ENCODE data around the gene LYPD6B. TPM values are rescaled to one million over a fixed set of nuclear protein-coding genes. Genes with fewer than 3 reads are reported as not detected.

The LYPD6B gene
- total and polyA plus RNA-seq, 2 donors: 5.3 to 15.2 TPM

DNA sequence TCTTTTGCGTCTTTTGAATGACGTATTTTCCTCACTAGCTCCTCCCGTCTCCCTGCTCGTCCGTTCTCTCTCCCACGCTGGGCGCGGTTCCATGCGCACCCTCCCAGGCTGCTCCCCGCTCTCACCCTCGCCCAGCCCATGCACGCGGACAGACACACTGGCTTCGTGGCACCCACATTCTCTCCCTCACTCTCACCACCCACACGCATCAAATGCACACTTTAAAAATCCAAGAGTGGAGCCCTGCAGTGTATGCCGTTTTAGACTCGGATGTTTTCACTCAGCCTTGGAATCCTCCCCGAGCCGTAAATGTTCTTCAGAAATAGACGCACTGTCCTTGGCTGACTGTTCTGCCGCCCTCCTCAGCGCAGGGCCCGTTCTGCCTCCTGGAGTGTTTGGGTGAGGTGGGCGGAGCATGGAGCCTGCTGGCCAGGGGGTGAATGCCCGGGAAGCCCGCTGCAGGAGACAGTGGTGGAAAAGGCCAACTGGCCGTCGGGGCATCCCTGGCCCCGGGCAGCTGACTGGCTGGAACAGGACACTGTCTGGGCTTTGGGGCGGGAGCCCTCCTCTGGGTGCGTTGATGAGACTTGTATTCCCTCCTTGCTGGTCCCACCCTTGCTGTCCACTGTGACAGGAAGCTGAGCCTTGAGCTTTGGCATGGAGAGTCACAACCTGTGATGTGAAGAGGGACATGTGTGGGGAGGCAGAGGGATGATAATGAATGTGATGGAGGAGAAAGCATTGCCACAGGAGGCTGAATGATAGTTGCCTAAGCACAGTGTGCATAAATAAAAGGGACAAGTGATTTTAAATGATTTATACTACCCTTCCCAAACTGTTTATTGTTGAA lies 35.4 kb upstream of the LYPD6B start:
- Histone ChIP-seq H3K4me3 (ENCODE audit: low read depth, low read length) (no peak overlapping the region), H3K27ac (ENCODE audit: low read depth) (no peak overlapping the region), H3K4me1 (ENCODE audit: insufficient read depth) (peaks cover 2% of the 10 kb centered on the region), H3K36me3 (ENCODE audit: insufficient read depth) (no peaks in the 10 kb centered on the region)
- no peak for DNase-seq (ENCODE audit: extremely low spot score)
- 95% methylated on average over 31 of the region's 31 CpGs for WGBS

DNA sequence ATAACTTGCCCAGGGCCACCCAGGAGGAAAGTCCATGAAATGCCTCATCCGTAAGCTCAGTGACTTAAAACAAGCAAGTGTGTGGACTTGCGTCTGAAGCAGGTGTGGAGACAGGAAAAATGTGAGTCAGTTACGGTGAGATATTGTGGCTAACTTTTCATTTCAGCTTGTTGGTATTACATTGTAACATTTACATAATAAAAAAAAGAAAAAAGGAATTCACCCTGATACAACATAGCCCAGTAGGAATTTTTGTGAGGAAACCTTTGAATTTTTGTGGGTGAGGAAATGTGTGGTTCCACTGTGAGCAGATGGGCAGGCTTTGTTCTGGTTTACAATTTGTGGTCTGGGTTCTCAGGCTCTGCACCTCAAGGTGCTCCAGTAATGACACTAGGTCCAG lies 33.7 kb upstream of the LYPD6B start:
- Histone ChIP-seq H3K4me1 (ENCODE audit: insufficient read depth) (no peaks in the 10 kb centered on the region), H3K27ac (ENCODE audit: low read depth) (no peak overlapping the region), H3K4me3 (ENCODE audit: low read depth, low read length) (no peak overlapping the region), H3K36me3 (ENCODE audit: insufficient read depth) (no peaks in the 10 kb centered on the region)
- WGBS: 80% methylated on average over 3 of the region's 3 CpGs
- no peak for DNase-seq (ENCODE audit: extremely low spot score)

DNA sequence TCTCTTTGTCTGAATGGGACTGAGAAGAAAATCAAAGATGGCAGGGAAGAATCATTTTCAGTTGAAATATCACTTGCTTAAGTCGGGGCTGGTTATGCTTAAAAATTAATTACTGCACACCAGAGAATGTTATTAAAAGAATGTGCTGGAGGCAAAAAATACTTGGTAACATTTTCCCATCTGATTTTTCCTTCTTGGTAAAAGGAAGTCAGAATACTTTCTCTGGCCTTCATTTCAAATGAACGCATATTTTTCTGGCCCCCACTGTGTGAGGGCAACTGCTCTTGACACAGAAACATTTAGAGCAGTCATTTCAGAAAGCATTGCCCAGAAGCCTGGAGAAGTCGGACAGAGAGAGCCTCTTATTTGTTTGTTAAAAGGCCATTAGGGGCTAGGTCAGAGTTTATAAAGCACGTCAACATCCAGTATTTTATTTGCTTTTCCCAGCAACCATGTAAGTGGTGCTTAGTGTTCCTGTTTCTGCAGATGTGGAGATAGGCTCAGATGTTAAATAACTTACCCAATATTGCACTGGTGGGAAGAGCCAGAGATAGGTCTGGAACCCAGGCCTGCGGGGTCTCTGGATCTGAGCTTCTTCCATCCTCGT lies 32.9 kb upstream of the LYPD6B start:
- WGBS: 72% methylated on average over 6 of the region's 6 CpGs
- H3K4me3 ChIP-seq (ENCODE audit: low read depth, low read length): no peak overlapping the region

DNA sequence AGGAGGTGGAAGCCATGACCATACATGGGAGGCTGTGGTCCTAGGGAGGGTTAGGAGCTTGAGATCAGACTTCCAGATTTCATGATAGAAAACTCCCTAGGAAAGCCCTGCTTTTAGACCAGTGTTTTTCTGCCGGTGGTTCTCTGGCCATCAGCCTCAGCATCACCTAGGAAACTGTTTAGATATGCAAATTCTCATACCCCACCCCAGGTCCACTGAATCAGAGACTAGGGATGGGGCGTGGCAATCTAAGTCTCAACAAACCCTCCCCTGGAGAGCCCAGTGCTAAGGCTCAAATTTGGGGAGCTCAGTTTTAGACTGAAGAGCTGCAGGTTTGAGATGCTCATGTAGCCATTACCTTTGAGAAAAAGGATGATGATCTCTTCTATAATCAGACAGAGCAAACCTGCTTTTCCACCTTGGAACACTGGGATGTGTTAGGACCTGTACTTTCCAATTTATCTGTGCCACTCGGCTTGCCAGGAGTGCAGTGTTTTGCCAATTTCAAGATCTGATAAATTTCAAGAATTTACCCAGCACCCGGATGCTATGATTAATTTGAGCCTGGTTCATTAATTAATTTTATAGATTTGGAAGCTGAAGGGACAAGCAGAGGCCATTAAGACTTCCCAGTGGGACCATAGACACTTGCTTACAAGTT lies 31.5 kb upstream of the LYPD6B start:
- Histone ChIP-seq H3K36me3 (ENCODE audit: insufficient read depth) (no peaks in the 10 kb centered on the region), H3K27ac (ENCODE audit: low read depth) (no peak overlapping the region), H3K4me3 (ENCODE audit: low read depth, low read length) (no peak overlapping the region), H3K4me1 (ENCODE audit: insufficient read depth) (no peaks in the 10 kb centered on the region)
- 83% methylated on average over 4 of the region's 4 CpGs for WGBS
- DNase-seq (ENCODE audit: extremely low spot score): no peak

More for the DNA sequence above, 32.9 kb upstream of the LYPD6B start:
- no peaks in the 10 kb centered on the region for H3K4me1 ChIP-seq (ENCODE audit: insufficient read depth)
- no peaks in the 10 kb centered on the region for H3K36me3 ChIP-seq (ENCODE audit: insufficient read depth)
- no peak for DNase-seq (ENCODE audit: extremely low spot score)
- no peak overlapping the region for H3K27ac ChIP-seq (ENCODE audit: low read depth)

DNA sequence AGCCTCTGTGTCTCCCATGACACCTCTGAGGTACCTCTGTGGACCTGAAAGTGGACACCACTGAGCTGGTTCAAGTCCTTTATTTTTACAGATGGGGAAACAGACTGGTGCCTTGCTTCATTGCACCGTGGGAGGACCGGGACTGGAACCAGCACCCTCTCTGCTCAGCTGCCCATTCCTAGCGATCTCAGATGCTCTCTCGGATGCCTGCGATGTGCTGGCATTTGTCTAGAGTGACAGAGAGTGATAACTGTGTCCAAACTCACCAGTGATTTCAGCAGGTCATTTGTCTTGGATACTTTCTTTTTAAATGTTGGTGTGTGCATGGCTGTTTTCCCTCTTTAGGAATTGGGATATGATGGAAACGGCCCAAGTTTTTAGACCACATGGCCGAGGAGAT lies 30.1 kb upstream of the LYPD6B start:
- WGBS: 82% methylated on average over 7 of the region's 7 CpGs
- H3K4me1 ChIP-seq (ENCODE audit: insufficient read depth): no peaks in the 10 kb centered on the region
- DNase-seq (ENCODE audit: extremely low spot score): no peak

DNA sequence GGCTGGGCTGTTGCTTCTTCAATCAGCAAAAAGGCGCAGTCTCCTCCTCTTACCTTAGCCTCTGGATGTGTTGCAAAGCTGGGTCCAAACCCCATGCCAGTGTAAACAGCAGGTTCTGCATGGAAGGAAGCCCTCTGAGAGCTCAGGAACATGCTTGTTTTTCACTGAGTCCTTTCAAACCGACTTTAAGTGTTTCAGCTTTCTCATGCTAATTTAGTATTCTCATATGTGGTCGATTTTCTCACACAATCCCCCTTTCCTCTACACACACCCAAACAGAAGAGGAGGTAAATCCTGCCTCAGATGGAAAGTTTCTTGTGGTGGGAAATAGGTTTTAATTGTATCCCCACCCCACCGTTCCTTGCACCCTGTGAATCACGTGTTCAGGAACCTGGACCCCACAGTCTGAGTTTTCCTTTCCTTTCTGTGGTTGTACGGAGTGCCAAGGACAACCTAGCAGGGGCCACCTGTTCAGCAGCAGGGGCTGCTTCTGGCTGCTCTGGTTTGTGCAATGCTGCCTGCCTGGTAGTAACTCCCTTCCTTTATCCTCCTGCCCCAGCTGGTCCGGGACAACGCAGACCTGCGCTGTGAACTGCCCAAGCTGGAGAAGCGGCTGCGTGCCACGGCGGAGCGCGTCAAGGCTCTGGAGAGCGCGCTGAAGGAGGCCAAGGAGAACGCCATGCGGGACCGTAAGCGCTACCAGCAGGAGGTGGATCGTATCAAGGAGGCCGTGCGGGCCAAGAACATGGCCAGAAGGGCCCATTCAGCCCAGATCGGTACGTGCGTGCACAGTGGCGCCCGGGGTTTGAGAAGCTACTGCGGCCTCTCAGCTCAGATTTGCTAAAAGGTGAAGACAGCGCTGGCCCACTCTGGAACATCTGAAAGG lies 28.7 kb upstream of the LYPD6B start:
- DNase-seq (ENCODE audit: extremely low spot score): no peak
- Histone ChIP-seq H3K36me3 (ENCODE audit: insufficient read depth) (no peaks in the 10 kb centered on the region), H3K4me1 (ENCODE audit: insufficient read depth) (no peaks in the 10 kb centered on the region), H3K27ac (ENCODE audit: low read depth) (no peak overlapping the region), H3K4me3 (ENCODE audit: low read depth, low read length) (no peak overlapping the region)
- WGBS: 94% methylated on average over 31 of the region's 31 CpGs

More for the DNA sequence above, 30.1 kb upstream of the LYPD6B start:
- H3K27ac ChIP-seq (ENCODE audit: low read depth): no peak overlapping the region
- no peak overlapping the region for H3K4me3 ChIP-seq (ENCODE audit: low read depth, low read length)
- no peaks in the 10 kb centered on the region for H3K36me3 ChIP-seq (ENCODE audit: insufficient read depth)

DNA sequence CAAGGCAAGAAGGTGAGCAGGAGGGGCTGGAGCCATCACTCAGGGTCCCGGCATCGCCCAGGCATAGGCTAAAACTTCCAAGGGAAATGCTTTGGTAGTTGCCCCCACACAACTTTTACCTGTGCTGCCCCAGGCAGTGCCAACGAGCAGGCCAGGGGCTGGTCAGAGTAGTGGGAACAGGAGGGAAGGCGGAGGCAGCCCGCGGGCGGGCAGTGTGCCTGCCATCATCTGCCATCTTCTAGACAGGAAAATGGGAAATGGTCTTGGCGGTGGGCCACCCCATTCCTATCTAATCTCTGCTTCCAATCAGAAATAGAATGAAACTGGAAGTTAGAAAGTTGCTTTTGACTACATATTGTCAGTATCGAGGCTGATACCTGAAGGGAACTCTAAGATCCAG lies 26.0 kb upstream of the LYPD6B start:
- DNase-seq (ENCODE audit: extremely low spot score): no peak
- H3K4me3 ChIP-seq (ENCODE audit: low read depth, low read length): no peak overlapping the region
- H3K27ac ChIP-seq (ENCODE audit: low read depth): no peak overlapping the region
- H3K4me1 ChIP-seq (ENCODE audit: insufficient read depth): no peaks in the 10 kb centered on the region
- H3K36me3 ChIP-seq (ENCODE audit: insufficient read depth): no peaks in the 10 kb centered on the region
- 93% methylated on average over 9 of the region's 9 CpGs for WGBS

DNA sequence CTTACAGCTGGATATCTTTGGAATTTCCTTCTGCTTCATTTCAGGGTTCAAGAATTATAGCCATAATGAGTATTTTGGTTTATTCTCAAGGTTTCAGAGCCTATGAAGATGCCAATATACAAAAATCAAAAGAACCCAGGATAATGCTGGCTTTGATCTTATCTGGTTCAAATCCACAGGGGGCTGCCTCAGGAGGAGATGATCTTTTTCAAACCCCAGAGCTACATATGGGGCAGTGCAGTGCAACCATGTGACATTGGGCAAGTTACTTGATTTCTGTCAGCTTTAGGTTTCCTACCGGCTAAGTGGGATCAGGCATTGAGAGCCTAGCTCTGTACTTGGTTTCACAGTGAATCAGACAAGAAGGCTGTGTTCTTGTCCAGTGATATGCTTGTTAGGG lies 23.0 kb upstream of the LYPD6B start:
- H3K36me3 ChIP-seq (ENCODE audit: insufficient read depth): no peaks in the 10 kb centered on the region
- no peak for DNase-seq (ENCODE audit: extremely low spot score)
- H3K4me3 ChIP-seq (ENCODE audit: low read depth, low read length): no peak overlapping the region
- 78% methylated on average over 1 of the region's 1 CpG for WGBS
- no peak overlapping the region for H3K27ac ChIP-seq (ENCODE audit: low read depth)
- H3K4me1 ChIP-seq (ENCODE audit: insufficient read depth): no peaks in the 10 kb centered on the region

DNA sequence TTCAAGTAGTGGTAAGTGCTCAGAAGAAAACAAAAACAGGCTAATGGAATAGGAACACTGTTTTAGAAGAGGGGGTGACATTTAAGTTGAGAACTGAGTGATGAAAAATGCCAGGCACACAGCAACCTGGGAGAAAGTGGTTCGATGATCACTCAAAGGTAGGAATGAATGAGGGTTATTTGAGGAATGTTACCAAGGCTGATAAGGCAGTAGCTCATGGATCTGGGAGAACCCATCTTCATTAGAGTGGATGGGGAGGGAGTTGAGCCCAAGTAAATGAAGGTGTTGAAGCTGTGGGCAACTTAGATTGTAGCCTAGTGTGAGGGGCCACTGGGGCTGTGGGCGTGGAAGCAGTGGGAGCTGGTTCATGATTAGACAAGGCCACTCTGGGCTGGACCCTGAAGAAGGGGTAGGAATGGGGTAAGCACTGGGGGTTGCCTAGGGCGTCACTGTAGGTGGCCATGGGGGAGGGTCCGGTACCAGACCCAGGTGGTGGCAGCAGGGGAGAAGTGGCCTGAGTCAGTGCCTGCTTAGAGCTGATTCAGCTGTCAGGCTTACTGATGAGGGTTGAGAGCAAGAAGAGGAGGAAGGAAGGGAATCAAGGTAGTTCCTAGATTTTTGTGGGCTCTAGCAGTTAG lies 22.5 kb upstream of the LYPD6B start:
- 93% methylated on average over 4 of the region's 4 CpGs for WGBS
- DNase-seq (ENCODE audit: extremely low spot score): no peak
- no peak overlapping the region for H3K27ac ChIP-seq (ENCODE audit: low read depth)
- H3K36me3 ChIP-seq (ENCODE audit: insufficient read depth): no peaks in the 10 kb centered on the region
- H3K4me1 ChIP-seq (ENCODE audit: insufficient read depth): no peaks in the 10 kb centered on the region
- H3K4me3 ChIP-seq (ENCODE audit: low read depth, low read length): no peak overlapping the region

DNA sequence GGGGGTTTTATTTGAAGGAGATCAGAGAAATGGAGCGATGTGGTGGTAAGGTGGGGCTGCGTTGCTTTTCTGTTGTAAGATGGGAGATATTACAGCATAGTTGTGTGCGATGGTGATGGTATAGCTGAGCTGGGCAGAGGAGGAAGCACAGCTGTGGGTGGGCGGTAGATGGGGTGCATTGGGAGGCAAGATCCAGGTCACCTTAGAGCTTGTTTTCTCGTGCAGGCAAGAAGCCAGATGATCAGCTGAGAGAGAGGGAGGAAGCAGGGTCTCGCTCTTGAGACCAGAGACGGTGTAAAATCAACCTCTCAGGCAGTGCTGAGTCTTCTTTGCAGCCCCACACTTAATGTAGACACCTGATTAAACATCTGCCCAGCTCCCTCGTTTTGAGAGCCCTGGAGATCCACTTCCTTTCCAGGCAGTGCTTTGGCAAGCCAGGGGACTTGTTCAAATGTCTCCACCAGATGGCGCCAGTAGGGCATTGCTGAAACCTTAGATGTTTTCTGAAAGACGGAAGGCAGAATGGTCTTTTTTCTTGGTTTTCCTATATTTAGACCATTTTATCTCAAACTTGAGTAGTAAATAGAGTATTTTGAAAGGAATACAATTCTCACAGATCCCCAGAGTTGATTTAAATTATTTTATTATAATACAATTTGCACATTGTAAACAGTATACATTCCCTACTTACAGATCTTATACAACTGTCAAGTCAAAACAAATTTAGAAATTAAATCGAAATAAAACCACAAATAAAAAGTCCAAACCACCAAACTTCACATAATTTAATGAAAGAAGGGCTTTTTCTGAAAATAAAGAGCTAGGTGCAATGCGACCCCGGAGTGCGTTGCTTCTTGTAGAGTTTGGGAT lies 21.1 kb upstream of the LYPD6B start:
- no peak overlapping the region for H3K27ac ChIP-seq (ENCODE audit: low read depth)
- H3K4me1 ChIP-seq (ENCODE audit: insufficient read depth): no peaks in the 10 kb centered on the region
- WGBS: 53% methylated on average over 14 of the region's 14 CpGs
- no peak overlapping the region for H3K4me3 ChIP-seq (ENCODE audit: low read depth, low read length)
- no peaks in the 10 kb centered on the region for H3K36me3 ChIP-seq (ENCODE audit: insufficient read depth)
- peak; percentile 67 for DNase-seq (ENCODE audit: extremely low spot score)

DNA sequence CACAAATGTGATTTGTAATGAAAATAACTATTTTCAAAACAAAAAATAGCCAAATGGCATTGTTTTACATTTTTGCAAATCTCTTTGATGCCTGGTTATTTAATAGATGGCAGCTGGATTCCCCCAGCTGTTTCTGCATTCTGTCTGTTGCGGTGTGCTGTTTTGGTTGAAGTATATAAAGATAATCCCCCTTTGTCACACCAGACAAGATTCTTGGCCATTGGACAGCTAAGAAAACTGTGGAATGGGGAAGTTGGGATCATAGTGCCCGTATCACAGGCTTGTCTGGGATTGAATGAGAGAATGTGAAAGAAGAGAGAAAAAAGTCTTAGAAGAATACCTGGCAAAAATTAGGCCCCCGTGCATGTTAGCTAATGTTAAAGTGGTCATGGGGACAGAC lies 19.5 kb upstream of the LYPD6B start:
- DNase-seq (ENCODE audit: extremely low spot score): no peak

DNA sequence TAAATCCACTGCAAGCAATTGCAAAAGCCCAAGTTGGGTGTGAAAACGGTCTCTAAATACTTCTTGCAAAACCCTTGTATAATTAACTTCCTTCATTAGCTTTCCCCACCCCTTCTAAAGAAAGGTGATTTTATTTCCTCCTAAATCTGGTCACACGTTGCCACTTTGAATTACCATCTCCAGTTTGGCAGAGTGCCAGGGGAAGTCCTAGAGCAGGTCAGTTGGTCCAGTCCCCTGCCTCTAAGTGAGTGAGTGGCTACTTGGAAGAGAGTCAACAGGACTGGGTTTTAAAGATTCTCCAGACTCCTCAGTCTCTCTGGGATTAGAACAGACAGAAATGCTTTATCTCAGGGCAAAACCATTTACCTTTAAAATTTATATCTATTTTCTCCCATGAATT lies 18.7 kb upstream of the LYPD6B start:
- no peaks in the 10 kb centered on the region for H3K36me3 ChIP-seq (ENCODE audit: insufficient read depth)
- no peaks in the 10 kb centered on the region for H3K4me1 ChIP-seq (ENCODE audit: insufficient read depth)
- WGBS: 56% methylated on average over 2 of the region's 2 CpGs
- no peak overlapping the region for H3K27ac ChIP-seq (ENCODE audit: low read depth)
- no peak for DNase-seq (ENCODE audit: extremely low spot score)
- no peak overlapping the region for H3K4me3 ChIP-seq (ENCODE audit: low read depth, low read length)

More for the DNA sequence above, 19.5 kb upstream of the LYPD6B start:
- Histone ChIP-seq H3K36me3 (ENCODE audit: insufficient read depth) (no peaks in the 10 kb centered on the region), H3K4me3 (ENCODE audit: low read depth, low read length) (no peak overlapping the region), H3K4me1 (ENCODE audit: insufficient read depth) (no peaks in the 10 kb centered on the region), H3K27ac (ENCODE audit: low read depth) (no peak overlapping the region)
- WGBS: 37% methylated on average over 3 of the region's 3 CpGs
